Activated CD8-positive, alpha-beta T cell treated with anti-CD3 and anti-CD28 coated beads for 36 hours (primary cell): Measurements from ENCODE around the gene GALNS. TPM values are rescaled to one million over a fixed set of nuclear protein-coding genes. Genes with fewer than 3 reads are reported as not detected.
"Not testable (repeated sequence)": the region's sequence is repeated elsewhere in the genome, so short reads cannot be mapped to it uniquely, and the experiment has no call there.

Experiments used
- ATAC-seq: fragments of 200-7000 bp; cut with Tn5 transposase; one replicate; pipeline ENCODE4 v1.10.0; 2021; ENCODE audit warnings: mild to moderate bottlenecking, moderate library complexity
- CTCF ChIA-PET: fragments of 350-600 bp; sonication (Branson Sonifier 250); formaldehyde crosslinking; loops from one replicate; lab custom pipeline; 2021; ENCODE audit warnings: antibody characterized with exemption; lab: Charles Lee
- POLR2A ChIA-PET: fragments of 350-600 bp; sonication (Branson Sonifier 250); formaldehyde crosslinking; loops from one replicate; lab custom pipeline; 2021; ENCODE audit warnings: antibody characterized with exemption; lab: Charles Lee
- DNase-seq: peaks from one replicate; pipeline ENCODE4 v3.0.0-alpha.2; 2020
- H3K27ac Mint-ChIP-seq: one replicate; pipeline ENCODE4 v1.8.0; 2021; ENCODE audit warnings: mild to moderate bottlenecking, mixed read lengths
- H3K27me3 Mint-ChIP-seq: one replicate; pipeline ENCODE4 v1.8.0; 2021; ENCODE audit warnings: mixed read lengths
- H3K36me3 Mint-ChIP-seq: one replicate; pipeline ENCODE4 v1.8.0; 2021; ENCODE audit warnings: low read depth, mixed read lengths
- H3K4me1 Mint-ChIP-seq: one replicate; pipeline ENCODE4 v1.8.0; 2021; ENCODE audit warnings: low read depth, mixed read lengths
- H3K4me3 Mint-ChIP-seq: one replicate; pipeline ENCODE4 v1.8.0; 2021; ENCODE audit warnings: mild to moderate bottlenecking, moderate library complexity, mixed read lengths
- H3K9me3 Mint-ChIP-seq: one replicate; pipeline ENCODE4 v1.8.0; 2021; ENCODE audit warnings: mixed read lengths
- CTCF ChIP-seq: fragments of 200-600 bp; IDR thresholded peaks from one replicate; pipeline ENCODE4 v1.8.0; 2022; ENCODE audit warnings: antibody characterized with exemption, mild to moderate bottlenecking
- intact Hi-C: fragments of 100-400 bp; cut with micrococcal nuclease; formaldehyde crosslinking; loops from one replicate; pipeline ENCODE4 v1.10.0; 2022
- total RNA-seq, 2 experiments: library from RNA; stranded (reverse); gene quantifications; one replicate each; pipeline ENCODE4 v1.2.3, GENCODE V29; 2021

Gene GALNS
- total RNA-seq, 2 experiments from 2014 or later: 24.5 to 25.4 TPM

GRCh38 chr16:88893127-88893968 lies 36.6 kb upstream of the GALNS start:
- Mint-ChIP-seq H3K4me3 (no peak overlapping the region), H3K27me3 (no peaks in the 10 kb centered on the region), H3K9me3 (no peaks in the 10 kb centered on the region), H3K36me3 (no peaks in the 10 kb centered on the region), H3K27ac (no peak overlapping the region), H3K4me1 (no peaks in the 10 kb centered on the region)
- TF ChIP-seq CTCF: no peak
- ChIA-PET CTCF (no interaction called here), POLR2A (interaction anchor here (0.8 kb wide), 1 partner anchor 46 kb away, joined by 3 read pairs; no protein-coding TSS in a partner anchor)
- intact Hi-C loops: no loop called here
- DNase-seq: no peak
- no peak for ATAC-seq

- Mint-ChIP-seq H3K36me3 (no peaks in the 10 kb centered on the region), H3K27ac (no peak overlapping the region), H3K9me3 (no peaks in the 10 kb centered on the region), H3K4me3 (no peak overlapping the region), H3K27me3 (no peaks in the 10 kb centered on the region), H3K4me1 (no peaks in the 10 kb centered on the region)
- DNase-seq (no peak), ATAC-seq (no peak)
- no peak for TF ChIP-seq CTCF
- intact Hi-C loops: no loop called here
- ChIA-PET CTCF (no interaction called here), POLR2A (no interaction called here)
Observed at GRCh38 chr16:88892065-88892464, 35.3 kb upstream of the GALNS start.

- no peaks in the 10 kb centered on the region for H3K36me3 Mint-ChIP-seq
- CTCF ChIA-PET: no interaction called here
Observed at GRCh38 chr16:88891083-88891482, 34.3 kb upstream of the GALNS start.

GRCh38 chr16:88889702-88890352 lies 33.1 kb upstream of the GALNS start:
- ATAC-seq, CTCF ChIA-PET, DNase-seq, H3K27ac Mint-ChIP-seq, POLR2A ChIA-PET, H3K9me3 Mint-ChIP-seq, intact Hi-C loops, H3K4me1 Mint-ChIP-seq, H3K4me3 Mint-ChIP-seq, H3K27me3 Mint-ChIP-seq, H3K36me3 Mint-ChIP-seq: not testable (repeated sequence)

More at GRCh38 chr16:88891083-88891482, 34.3 kb upstream of the GALNS start:
- no peaks in the 10 kb centered on the region for H3K9me3 Mint-ChIP-seq
- no peak for DNase-seq
- intact Hi-C loops: no loop called here
- no peaks in the 10 kb centered on the region for H3K27me3 Mint-ChIP-seq
- no peaks in the 10 kb centered on the region for H3K4me1 Mint-ChIP-seq
- H3K4me3 Mint-ChIP-seq: no peak overlapping the region
- no peak overlapping the region for H3K27ac Mint-ChIP-seq
- ATAC-seq: no peak
- no peak for TF ChIP-seq CTCF
- POLR2A ChIA-PET: no interaction called here

- ChIA-PET CTCF (no interaction called here), POLR2A (no interaction called here)
- intact Hi-C loops: no loop called here
- Mint-ChIP-seq H3K4me3 (no peak overlapping the region), H3K36me3 (no peaks in the 10 kb centered on the region), H3K27me3 (no peaks in the 10 kb centered on the region), H3K4me1 (no peaks in the 10 kb centered on the region), H3K27ac (no peak overlapping the region), H3K9me3 (no peaks in the 10 kb centered on the region)
- TF ChIP-seq CTCF: no peak
- ATAC-seq (no peak), DNase-seq (no peak)
Observed at GRCh38 chr16:88888461-88889387, 32.0 kb upstream of the GALNS start.
